SK-N-SH treated with all-trans-retinoic acid at 6 μM for 48 hours (cell line): ENCODE measurements around the gene PCDHB3.
"Not testable (repeated sequence)": the region's sequence is repeated elsewhere in the genome, so short reads cannot be mapped to it uniquely, and the experiment has no call there.

ENCODE experiments used
- ATAC-seq: fragments of 200-7000 bp; cut with Tn5 transposase; 3 replicates; pipeline ENCODE4 v1.9.1; 2020; ENCODE audit warnings: mild to moderate bottlenecking, moderate library complexity
- ARNTL ChIP-seq: fragments of 450-650 bp; formaldehyde crosslinking; IDR thresholded peaks from 2 replicates; pipeline ENCODE4 v1.5.0; 2020; ENCODE audit warnings: low read depth, mild to moderate bottlenecking, moderate library complexity, borderline replicate concordance
- BACH2 ChIP-seq: fragments of 250-450 bp; sonication (Bioruptor Pico); IDR thresholded peaks from 2 replicates; pipeline ENCODE4 v1.9.0; 2021; ENCODE audit warnings: mild to moderate bottlenecking, borderline replicate concordance
- CSDC2 ChIP-seq: fragments of 250-450 bp; sonication (Bioruptor Pico); IDR thresholded peaks from 2 replicates; pipeline ENCODE4 v1.5.0; 2020; ENCODE audit warnings: mild to moderate bottlenecking, moderate library complexity
- ESRRG ChIP-seq: fragments of 250-450 bp; sonication (Bioruptor Pico); IDR thresholded peaks from 2 replicates; pipeline ENCODE4 v1.6.1; 2021; ENCODE audit warnings: mild to moderate bottlenecking
- GLIS3 ChIP-seq: fragments of 250-450 bp; sonication (Bioruptor Pico); IDR thresholded peaks from 2 replicates; pipeline ENCODE4 v1.5.0; 2020; ENCODE audit warnings: mild to moderate bottlenecking, moderate library complexity
- ISL1 ChIP-seq: fragments of 250-450 bp; sonication (Bioruptor Pico); IDR thresholded peaks from 2 replicates; pipeline ENCODE4 v2.1.2; 2022; ENCODE audit warnings: mild to moderate bottlenecking, moderate library complexity
- OSR1 ChIP-seq: fragments of 250-450 bp; sonication (Bioruptor Pico); IDR thresholded peaks from 2 replicates; pipeline ENCODE4 v1.8.0; 2022; ENCODE audit warnings: moderate library complexity, mild to moderate bottlenecking, inconsistent platforms
- PPARA ChIP-seq: fragments of 250-450 bp; sonication (Bioruptor Pico); IDR thresholded peaks from 2 replicates; pipeline ENCODE4 v1.5.0; 2020; ENCODE audit warnings: mild to moderate bottlenecking, borderline replicate concordance
- RARB ChIP-seq: fragments of 250-450 bp; sonication (Bioruptor Pico); IDR thresholded peaks from 2 replicates; pipeline ENCODE4 v1.8.0; 2021; ENCODE audit warnings: mild to moderate bottlenecking, moderate library complexity
- SNAI2 ChIP-seq: fragments of 250-450 bp; sonication (Bioruptor Pico); IDR thresholded peaks from 2 replicates; pipeline ENCODE4 v1.5.0; 2020; ENCODE audit warnings: mild to moderate bottlenecking, moderate library complexity
- TCF4 ChIP-seq: fragments of 250-450 bp; sonication (Bioruptor Pico); IDR thresholded peaks from 2 replicates; pipeline ENCODE4 v1.8.0; 2021; ENCODE audit warnings: mild to moderate bottlenecking, moderate library complexity, borderline replicate concordance
- TOX ChIP-seq: fragments of 250-450 bp; sonication (Bioruptor Pico); IDR thresholded peaks from 2 replicates; pipeline ENCODE4 v1.8.0; 2021; ENCODE audit warnings: mild to moderate bottlenecking, moderate library complexity, borderline replicate concordance
- ZFP3 ChIP-seq: fragments of 250-450 bp; sonication (Bioruptor Pico); IDR thresholded peaks from 2 replicates; pipeline ENCODE4 v1.5.0; 2020; ENCODE audit warnings: mild to moderate bottlenecking, moderate library complexity
- ZFP30 ChIP-seq: fragments of 450-650 bp; formaldehyde crosslinking; IDR thresholded peaks from 2 replicates; pipeline ENCODE4 v1.5.0; 2022; ENCODE audit warnings: mild to moderate bottlenecking, moderate library complexity
- ZNF70 ChIP-seq: fragments of 450-650 bp; formaldehyde crosslinking; IDR thresholded peaks from 2 replicates; pipeline ENCODE4 v1.5.0; 2020; ENCODE audit warnings: mild to moderate bottlenecking, moderate library complexity
- ZNF8 ChIP-seq: fragments of 450-650 bp; formaldehyde crosslinking; IDR thresholded peaks from 2 replicates; pipeline ENCODE4 v1.5.0; 2020; ENCODE audit warnings: mild to moderate bottlenecking, moderate library complexity
- TF ChIP-seq, protein P1 (sequence below): fragments of 250-450 bp; sonication (Bioruptor Pico); IDR thresholded peaks from 2 replicates; pipeline ENCODE4 v1.5.0; 2020; ENCODE audit warnings: mild to moderate bottlenecking, moderate library complexity
- TF ChIP-seq, protein P2 (sequence below): fragments of 250-450 bp; sonication (Bioruptor Pico); IDR thresholded peaks from 2 replicates; pipeline ENCODE4 v1.8.0; 2020; ENCODE audit warnings: mild to moderate bottlenecking, moderate library complexity, borderline replicate concordance
- TF ChIP-seq, protein P3 (sequence below): fragments of 250-450 bp; sonication (Bioruptor Pico); IDR thresholded peaks from 2 replicates; pipeline ENCODE4 v1.8.0; 2021; ENCODE audit warnings: low read depth, mild to moderate bottlenecking, moderate library complexity, borderline replicate concordance
- TF ChIP-seq, protein P4 (sequence below): fragments of 250-450 bp; sonication (Bioruptor Pico); IDR thresholded peaks from 2 replicates; pipeline ENCODE4 v1.5.1; 2020; ENCODE audit warnings: low read depth, mild to moderate bottlenecking, moderate library complexity
- TF ChIP-seq, protein P5 (sequence below): fragments of 250-450 bp; sonication (Bioruptor Pico); IDR thresholded peaks from 2 replicates; pipeline ENCODE4 v1.5.1; 2021; ENCODE audit warnings: mild to moderate bottlenecking, moderate library complexity

PCDHB3 gene

DNA sequence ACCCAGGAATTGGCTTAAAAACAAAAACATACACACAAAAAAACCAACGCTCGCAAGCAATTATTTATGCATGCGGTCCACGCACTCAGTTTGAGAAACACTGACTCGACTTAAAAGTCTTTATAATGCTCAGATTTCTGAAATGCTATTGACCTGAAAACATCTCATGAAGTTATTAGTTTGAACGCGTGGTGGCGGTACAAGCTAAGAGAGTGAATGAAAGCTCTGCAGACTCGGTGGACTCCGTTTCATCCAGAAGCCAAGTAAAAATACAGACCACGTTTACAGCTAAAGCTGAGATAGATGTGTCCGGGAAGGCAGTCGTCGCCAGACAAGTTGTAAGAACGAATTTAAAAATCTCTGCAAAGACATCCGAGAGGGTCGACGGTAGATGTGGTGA, 49.5 kb downstream of the PCDHB3 start, which contains the start of gene PCDHB6:
PCDHB6 (plus strand) TSS at position 246 of the 400 bp plus-strand sequence. CDS start 201 bp downstream, outside the sequence.
- ATAC-seq = peak; percentile 93
- no peak for TF ChIP-seq PPARA (CRISPR knock-in tag)
- no peak for TF ChIP-seq ISL1
- no peak for TF ChIP-seq CSDC2

DNA sequence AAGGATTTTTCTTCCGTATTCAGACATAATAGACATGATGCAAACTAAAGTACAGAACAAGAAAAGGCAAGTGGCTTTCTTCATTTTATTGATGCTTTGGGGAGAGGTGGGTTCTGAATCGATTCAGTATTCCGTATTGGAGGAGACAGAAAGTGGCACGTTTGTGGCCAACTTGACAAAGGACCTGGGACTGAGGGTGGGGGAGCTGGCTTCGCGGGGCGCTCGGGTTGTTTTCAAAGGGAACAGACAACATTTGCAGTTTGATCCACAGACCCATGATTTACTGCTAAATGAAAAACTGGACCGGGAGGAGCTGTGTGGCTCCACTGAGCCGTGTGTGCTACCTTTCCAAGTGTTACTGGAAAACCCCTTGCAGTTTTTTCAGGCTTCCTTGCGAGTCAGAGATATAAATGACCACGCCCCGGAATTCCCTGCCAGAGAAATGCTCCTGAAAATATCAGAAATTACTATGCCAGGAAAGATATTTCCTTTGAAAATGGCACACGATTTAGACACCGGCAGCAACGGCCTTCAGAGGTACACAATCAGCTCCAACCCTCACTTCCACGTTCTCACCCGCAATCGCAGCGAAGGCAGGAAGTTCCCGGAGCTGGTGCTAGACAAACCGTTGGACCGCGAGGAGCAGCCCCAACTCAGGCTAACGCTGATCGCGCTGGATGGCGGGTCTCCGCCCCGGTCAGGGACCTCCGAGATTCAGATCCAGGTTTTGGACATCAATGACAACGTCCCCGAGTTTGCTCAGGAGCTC, 50.1 kb downstream of the PCDHB3 start:
- ATAC-seq = peak; percentile 45
- TF ChIP-seq ZFP30 (CRISPR knock-in tag) (no peak), RARB (CRISPR knock-in tag) (no peak), ZNF8 (no peak), TCF4 (no peak), OSR1 (no peak), ARNTL (CRISPR knock-in tag) (no peak), CSDC2 (no peak), PPARA (CRISPR knock-in tag) (no peak), ISL1 (no peak), ZFP3 (CRISPR knock-in tag) (no peak), GLIS3 (CRISPR knock-in tag) (no peak), ESRRG (CRISPR knock-in tag) (no peak)
- TF ChIP-seq, protein P1, sequence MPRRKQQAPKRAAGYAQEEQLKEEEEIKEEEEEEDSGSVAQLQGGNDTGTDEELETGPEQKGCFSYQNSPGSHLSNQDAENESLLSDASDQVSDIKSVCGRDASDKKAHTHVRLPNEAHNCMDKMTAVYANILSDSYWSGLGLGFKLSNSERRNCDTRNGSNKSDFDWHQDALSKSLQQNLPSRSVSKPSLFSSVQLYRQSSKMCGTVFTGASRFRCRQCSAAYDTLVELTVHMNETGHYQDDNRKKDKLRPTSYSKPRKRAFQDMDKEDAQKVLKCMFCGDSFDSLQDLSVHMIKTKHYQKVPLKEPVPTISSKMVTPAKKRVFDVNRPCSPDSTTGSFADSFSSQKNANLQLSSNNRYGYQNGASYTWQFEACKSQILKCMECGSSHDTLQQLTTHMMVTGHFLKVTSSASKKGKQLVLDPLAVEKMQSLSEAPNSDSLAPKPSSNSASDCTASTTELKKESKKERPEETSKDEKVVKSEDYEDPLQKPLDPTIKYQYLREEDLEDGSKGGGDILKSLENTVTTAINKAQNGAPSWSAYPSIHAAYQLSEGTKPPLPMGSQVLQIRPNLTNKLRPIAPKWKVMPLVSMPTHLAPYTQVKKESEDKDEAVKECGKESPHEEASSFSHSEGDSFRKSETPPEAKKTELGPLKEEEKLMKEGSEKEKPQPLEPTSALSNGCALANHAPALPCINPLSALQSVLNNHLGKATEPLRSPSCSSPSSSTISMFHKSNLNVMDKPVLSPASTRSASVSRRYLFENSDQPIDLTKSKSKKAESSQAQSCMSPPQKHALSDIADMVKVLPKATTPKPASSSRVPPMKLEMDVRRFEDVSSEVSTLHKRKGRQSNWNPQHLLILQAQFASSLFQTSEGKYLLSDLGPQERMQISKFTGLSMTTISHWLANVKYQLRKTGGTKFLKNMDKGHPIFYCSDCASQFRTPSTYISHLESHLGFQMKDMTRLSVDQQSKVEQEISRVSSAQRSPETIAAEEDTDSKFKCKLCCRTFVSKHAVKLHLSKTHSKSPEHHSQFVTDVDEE (CRISPR knock-in tag) = no peak
- TF ChIP-seq, protein P2, sequence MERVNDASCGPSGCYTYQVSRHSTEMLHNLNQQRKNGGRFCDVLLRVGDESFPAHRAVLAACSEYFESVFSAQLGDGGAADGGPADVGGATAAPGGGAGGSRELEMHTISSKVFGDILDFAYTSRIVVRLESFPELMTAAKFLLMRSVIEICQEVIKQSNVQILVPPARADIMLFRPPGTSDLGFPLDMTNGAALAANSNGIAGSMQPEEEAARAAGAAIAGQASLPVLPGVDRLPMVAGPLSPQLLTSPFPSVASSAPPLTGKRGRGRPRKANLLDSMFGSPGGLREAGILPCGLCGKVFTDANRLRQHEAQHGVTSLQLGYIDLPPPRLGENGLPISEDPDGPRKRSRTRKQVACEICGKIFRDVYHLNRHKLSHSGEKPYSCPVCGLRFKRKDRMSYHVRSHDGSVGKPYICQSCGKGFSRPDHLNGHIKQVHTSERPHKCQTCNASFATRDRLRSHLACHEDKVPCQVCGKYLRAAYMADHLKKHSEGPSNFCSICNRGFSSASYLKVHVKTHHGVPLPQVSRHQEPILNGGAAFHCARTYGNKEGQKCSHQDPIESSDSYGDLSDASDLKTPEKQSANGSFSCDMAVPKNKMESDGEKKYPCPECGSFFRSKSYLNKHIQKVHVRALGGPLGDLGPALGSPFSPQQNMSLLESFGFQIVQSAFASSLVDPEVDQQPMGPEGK (CRISPR knock-in tag) = no peak
- TF ChIP-seq, protein P3, sequence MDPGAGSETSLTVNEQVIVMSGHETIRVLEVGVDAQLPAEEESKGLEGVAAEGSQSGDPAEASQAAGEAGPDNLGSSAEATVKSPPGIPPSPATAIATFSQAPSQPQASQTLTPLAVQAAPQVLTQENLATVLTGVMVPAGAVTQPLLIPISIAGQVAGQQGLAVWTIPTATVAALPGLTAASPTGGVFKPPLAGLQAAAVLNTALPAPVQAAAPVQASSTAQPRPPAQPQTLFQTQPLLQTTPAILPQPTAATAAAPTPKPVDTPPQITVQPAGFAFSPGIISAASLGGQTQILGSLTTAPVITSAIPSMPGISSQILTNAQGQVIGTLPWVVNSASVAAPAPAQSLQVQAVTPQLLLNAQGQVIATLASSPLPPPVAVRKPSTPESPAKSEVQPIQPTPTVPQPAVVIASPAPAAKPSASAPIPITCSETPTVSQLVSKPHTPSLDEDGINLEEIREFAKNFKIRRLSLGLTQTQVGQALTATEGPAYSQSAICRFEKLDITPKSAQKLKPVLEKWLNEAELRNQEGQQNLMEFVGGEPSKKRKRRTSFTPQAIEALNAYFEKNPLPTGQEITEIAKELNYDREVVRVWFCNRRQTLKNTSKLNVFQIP (CRISPR knock-in tag) = no peak
- TF ChIP-seq, all 23 proteins: peak for 0

DNA sequence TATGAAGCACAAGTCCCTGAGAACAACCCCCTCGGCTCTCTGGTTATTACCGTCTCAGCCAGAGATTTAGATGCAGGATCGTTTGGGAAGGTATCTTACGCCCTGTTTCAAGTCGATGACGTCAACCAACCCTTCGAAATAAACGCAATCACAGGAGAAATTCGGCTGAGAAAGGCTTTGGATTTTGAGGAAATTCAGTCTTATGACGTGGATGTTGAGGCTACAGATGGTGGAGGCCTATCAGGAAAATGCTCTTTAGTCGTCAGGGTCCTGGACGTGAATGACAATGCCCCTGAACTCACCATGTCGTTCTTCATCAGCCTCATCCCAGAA, 50.7 kb downstream of the PCDHB3 start:
- TF ChIP-seq SNAI2 (CRISPR knock-in tag) = no peak
- no peak for TF ChIP-seq TOX
- no peak for TF ChIP-seq BACH2
- TF ChIP-seq, protein P4, sequence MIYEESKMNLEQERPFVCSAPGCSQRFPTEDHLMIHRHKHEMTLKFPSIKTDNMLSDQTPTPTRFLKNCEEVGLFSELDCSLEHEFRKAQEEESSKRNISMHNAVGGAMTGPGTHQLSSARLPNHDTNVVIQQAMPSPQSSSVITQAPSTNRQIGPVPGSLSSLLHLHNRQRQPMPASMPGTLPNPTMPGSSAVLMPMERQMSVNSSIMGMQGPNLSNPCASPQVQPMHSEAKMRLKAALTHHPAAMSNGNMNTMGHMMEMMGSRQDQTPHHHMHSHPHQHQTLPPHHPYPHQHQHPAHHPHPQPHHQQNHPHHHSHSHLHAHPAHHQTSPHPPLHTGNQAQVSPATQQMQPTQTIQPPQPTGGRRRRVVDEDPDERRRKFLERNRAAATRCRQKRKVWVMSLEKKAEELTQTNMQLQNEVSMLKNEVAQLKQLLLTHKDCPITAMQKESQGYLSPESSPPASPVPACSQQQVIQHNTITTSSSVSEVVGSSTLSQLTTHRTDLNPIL (CRISPR knock-in tag) = no peak
- no peak for TF ChIP-seq OSR1
- TF ChIP-seq RARB (CRISPR knock-in tag) = no peak
- TF ChIP-seq, protein P3 (CRISPR knock-in tag) = no peak
- TF ChIP-seq, protein P5, sequence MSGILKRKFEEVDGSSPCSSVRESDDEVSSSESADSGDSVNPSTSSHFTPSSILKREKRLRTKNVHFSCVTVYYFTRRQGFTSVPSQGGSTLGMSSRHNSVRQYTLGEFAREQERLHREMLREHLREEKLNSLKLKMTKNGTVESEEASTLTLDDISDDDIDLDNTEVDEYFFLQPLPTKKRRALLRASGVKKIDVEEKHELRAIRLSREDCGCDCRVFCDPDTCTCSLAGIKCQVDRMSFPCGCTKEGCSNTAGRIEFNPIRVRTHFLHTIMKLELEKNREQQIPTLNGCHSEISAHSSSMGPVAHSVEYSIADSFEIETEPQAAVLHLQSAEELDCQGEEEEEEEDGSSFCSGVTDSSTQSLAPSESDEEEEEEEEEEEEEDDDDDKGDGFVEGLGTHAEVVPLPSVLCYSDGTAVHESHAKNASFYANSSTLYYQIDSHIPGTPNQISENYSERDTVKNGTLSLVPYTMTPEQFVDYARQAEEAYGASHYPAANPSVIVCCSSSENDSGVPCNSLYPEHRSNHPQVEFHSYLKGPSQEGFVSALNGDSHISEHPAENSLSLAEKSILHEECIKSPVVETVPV (CRISPR knock-in tag) = no peak
- TF ChIP-seq, protein P1 (CRISPR knock-in tag) = no peak
- TF ChIP-seq ZNF70 (CRISPR knock-in tag) = no peak

DNA sequence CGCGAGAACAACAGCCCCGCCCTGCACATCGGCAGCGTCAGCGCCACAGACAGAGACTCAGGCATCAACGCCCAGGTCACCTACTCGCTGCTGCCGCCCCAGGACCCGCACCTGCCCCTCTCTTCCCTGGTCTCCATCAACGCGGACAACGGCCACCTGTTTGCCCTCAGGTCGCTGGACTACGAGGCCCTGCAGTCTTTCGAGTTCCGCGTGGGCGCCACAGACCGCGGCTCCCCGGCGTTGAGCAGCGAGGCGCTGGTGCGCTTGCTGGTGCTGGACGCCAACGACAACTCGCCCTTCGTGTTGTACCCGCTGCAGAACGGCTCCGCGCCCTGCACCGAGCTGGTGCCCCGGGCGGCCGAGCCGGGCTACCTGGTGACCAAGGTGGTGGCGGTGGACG, 51.4 kb downstream of the PCDHB3 start:
- ATAC-seq = not testable (repeated sequence)

More for the DNA sequence above, 50.7 kb downstream of the PCDHB3 start:
- ATAC-seq = no peak

DNA sequence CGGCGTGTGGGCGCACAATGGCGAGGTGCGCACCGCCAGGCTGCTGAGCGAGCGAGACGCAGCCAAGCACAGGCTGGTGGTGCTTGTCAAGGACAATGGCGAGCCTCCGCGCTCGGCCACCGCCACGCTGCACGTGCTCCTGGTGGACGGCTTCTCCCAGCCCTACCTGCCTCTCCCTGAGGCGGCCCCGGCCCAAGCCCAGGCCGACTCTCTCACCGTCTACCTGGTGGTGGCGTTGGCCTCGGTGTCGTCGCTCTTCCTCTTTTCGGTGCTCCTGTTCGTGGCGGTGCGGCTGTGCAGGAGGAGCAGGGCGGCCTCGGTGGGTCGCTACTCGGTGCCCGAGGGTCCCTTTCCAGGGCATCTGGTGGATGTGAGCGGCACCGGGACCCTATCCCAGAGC, 51.8 kb downstream of the PCDHB3 start:
- ATAC-seq = not testable (repeated sequence)
